H9 (cell line): Measurements from ENCODE around the gene AMER3. TPM values are rescaled to one million over a fixed set of nuclear protein-coding genes. Genes with fewer than 3 reads are reported as not detected.

Experiments used
- DNase-seq: peaks from one replicate; pipeline ENCODE4 v3.0.0-alpha.2; 2017
- H2AFZ ChIP-seq: one replicate; pipeline ENCODE4 v1.6.1; 2013; ENCODE audit warnings: mild to moderate bottlenecking, low read length, control low read depth, moderate library complexity
- H2AK5ac ChIP-seq: 2 replicates; pipeline ENCODE4 v1.6.1; 2013; ENCODE audit warnings: low read length, control low read depth, mixed read lengths; ENCODE audit not compliant: insufficient read length
- H2BK120ac ChIP-seq: one replicate; pipeline ENCODE4 v1.6.1; 2013; ENCODE audit warnings: low read depth, mild to moderate bottlenecking, low read length, control low read depth, inconsistent platforms; ENCODE audit not compliant: poor library complexity, severe bottlenecking
- H2BK12ac ChIP-seq: 2 replicates; pipeline ENCODE4 v1.6.1; 2013; ENCODE audit warnings: low read length, control low read depth, mixed read lengths, low read depth; ENCODE audit not compliant: insufficient read length
- H2BK15ac ChIP-seq: 2 replicates; pipeline ENCODE4 v1.6.1; 2013; ENCODE audit warnings: low read depth, low read length, control low read depth
- H2BK20ac ChIP-seq: one replicate; pipeline ENCODE4 v1.6.1; 2013; ENCODE audit warnings: low read depth, mild to moderate bottlenecking, low read length, control low read depth, inconsistent platforms; ENCODE audit not compliant: poor library complexity, severe bottlenecking
- H2BK5ac ChIP-seq: 2 replicates; pipeline ENCODE4 v1.6.1; 2013; ENCODE audit warnings: low read length, control low read depth, mixed read lengths; ENCODE audit not compliant: insufficient read length
- H3K14ac ChIP-seq: 2 replicates; pipeline ENCODE4 v1.6.1; 2013; ENCODE audit warnings: low read length, control low read depth; ENCODE audit not compliant: insufficient read depth
- H3K18ac ChIP-seq: 2 replicates; pipeline ENCODE4 v1.6.1; 2013; ENCODE audit warnings: low read depth, mild to moderate bottlenecking, mixed read lengths, low read length, control low read depth; ENCODE audit not compliant: insufficient read length
- H3K23ac ChIP-seq: 2 replicates; pipeline ENCODE4 v1.6.1; 2013; ENCODE audit warnings: low read length, control low read depth, mixed read lengths, low read depth; ENCODE audit not compliant: insufficient read length
- H3K23me2 ChIP-seq: 2 replicates; pipeline ENCODE4 v1.6.1; 2013; ENCODE audit warnings: low read depth, mild to moderate bottlenecking, mixed read lengths, low read length, control low read depth; ENCODE audit not compliant: insufficient read length, poor library complexity, severe bottlenecking
- H3K27ac ChIP-seq: 2 replicates; pipeline ENCODE4 v1.5.1; 2013; ENCODE audit warnings: low read length, control low read depth, mixed read lengths, low read depth; ENCODE audit not compliant: insufficient read length
- H3K27me3 ChIP-seq: 2 replicates; pipeline ENCODE4 v1.6.1; 2013; ENCODE audit warnings: low read length, control low read depth, inconsistent platforms; ENCODE audit not compliant: insufficient read depth
- H3K4ac ChIP-seq: 2 replicates; pipeline ENCODE4 v1.6.1; 2013; ENCODE audit warnings: low read depth, mild to moderate bottlenecking, control low read depth, inconsistent platforms, low read length, moderate library complexity
- H3K4me1 ChIP-seq: 2 replicates; pipeline ENCODE4 v1.6.1; 2013; ENCODE audit warnings: low read length, control low read depth, inconsistent platforms; ENCODE audit not compliant: insufficient read depth
- H3K4me2 ChIP-seq: 2 replicates; pipeline ENCODE4 v1.6.1; 2013; ENCODE audit warnings: low read length, control low read depth, mixed read lengths; ENCODE audit not compliant: insufficient read length, insufficient read depth
- H3K56ac ChIP-seq: 2 replicates; pipeline ENCODE4 v1.6.1; 2013; ENCODE audit warnings: low read depth, mild to moderate bottlenecking, mixed read lengths, low read length, control low read depth; ENCODE audit not compliant: insufficient read length
- H3K79me1 ChIP-seq: 2 replicates; pipeline ENCODE4 v1.6.1; 2013; ENCODE audit warnings: low read depth, mild to moderate bottlenecking, moderate library complexity, low read length, control low read depth, inconsistent platforms; ENCODE audit not compliant: insufficient read depth, poor library complexity, severe bottlenecking
- H3K79me2 ChIP-seq: 2 replicates; pipeline ENCODE4 v1.6.1; 2013; ENCODE audit warnings: low read length, control low read depth, inconsistent platforms; ENCODE audit not compliant: insufficient read depth
- H3K9ac ChIP-seq: 2 replicates; pipeline ENCODE4 v1.6.1; 2013; ENCODE audit warnings: low read length, control low read depth, mixed read lengths; ENCODE audit not compliant: insufficient read length; ENCODE audit errors: extremely low read depth
- H3K9me3 ChIP-seq: one replicate; pipeline ENCODE4 v1.6.1; 2013; ENCODE audit warnings: low read depth, low read length, inconsistent platforms; ENCODE audit not compliant: control insufficient read depth
- H3T11ph ChIP-seq: one replicate; pipeline ENCODE4 v1.6.1; 2013; ENCODE audit warnings: mild to moderate bottlenecking, low read length, control low read depth, inconsistent platforms
- H4K20me1 ChIP-seq: one replicate; pipeline ENCODE4 v1.6.1; 2013; ENCODE audit not compliant: control insufficient read depth, insufficient read length, insufficient read depth
- H4K5ac ChIP-seq: 2 replicates; pipeline ENCODE4 v1.6.1; 2013; ENCODE audit warnings: low read depth, mild to moderate bottlenecking, mixed read lengths, low read length, control low read depth; ENCODE audit not compliant: insufficient read length
- H4K8ac ChIP-seq: replicated peaks from 2 replicates; pipeline ENCODE4 v1.6.1; 2013; ENCODE audit warnings: low read length, control low read depth, mixed read lengths, low read depth; ENCODE audit not compliant: insufficient read length
- H4K91ac ChIP-seq: 2 replicates; pipeline ENCODE4 v1.6.1; 2013; ENCODE audit warnings: low read depth, mild to moderate bottlenecking, moderate library complexity, mixed read lengths, low read length, control low read depth; ENCODE audit not compliant: insufficient read length
- H3K27ac Mint-ChIP-seq, 3 experiments: 2 replicates in 2 of 3; 3 replicates in 1 of 3; pipeline ENCODE4 v1.8.0; 2020 to 2021; ENCODE audit warnings: mixed read lengths in 3 of 3, mild to moderate bottlenecking in 1 of 3, moderate library complexity in 1 of 3
- H3K27me3 Mint-ChIP-seq: 2 replicates; pipeline ENCODE4 v1.8.0; 2021; ENCODE audit warnings: low read depth, mild to moderate bottlenecking, moderate library complexity, mixed read lengths
- H3K36me3 Mint-ChIP-seq, 3 experiments: 2 replicates in 2 of 3; 3 replicates in 1 of 3; pipeline ENCODE4 v1.8.0; 2020 to 2021; ENCODE audit warnings: low read depth in 3 of 3, mixed read lengths in 3 of 3; ENCODE audit not compliant: insufficient read depth in 1 of 3
- H3K4me1 Mint-ChIP-seq, 2 experiments: 2 replicates each; pipeline ENCODE4 v1.8.0; 2020; ENCODE audit warnings: mixed read lengths in 2 of 2
- H3K4me3 Mint-ChIP-seq, 2 experiments: 2 replicates in 1 of 2; 3 replicates in 1 of 2; pipeline ENCODE4 v1.8.0; 2020 to 2021; ENCODE audit warnings: mild to moderate bottlenecking in 2 of 2, mixed read lengths in 2 of 2, moderate library complexity in 1 of 2
- H3K9me3 Mint-ChIP-seq, 2 experiments: 2 replicates in 1 of 2; 3 replicates in 1 of 2; pipeline ENCODE4 v1.8.0; 2020; ENCODE audit warnings: mild to moderate bottlenecking in 2 of 2, mixed read lengths in 2 of 2, moderate library complexity in 1 of 2
- CTCF ChIP-seq: fragments of 200-600 bp; sonication (generic); conservative IDR thresholded peaks from 3 replicates; pipeline ENCODE4 v1.8.0; 2021; ENCODE audit warnings: antibody characterized with exemption, mild to moderate bottlenecking
- WGBS: extraction: QIAGEN DNeasy Blood & Tissue Kit; methylation state at CpG from one replicate; pipeline ENCODE4 v1.1.7; 2013; ENCODE audit warnings: missing lambda C conversion rate, low lambda C conversion rate, mixed read lengths; ENCODE audit not compliant: insufficient read length; ENCODE audit errors: extremely low coverage; 5-methylcytosine and 5-hydroxymethylcytosine counted together
- total RNA-seq: library from RNA; stranded (reverse); gene quantifications from 2 replicates; pipeline ENCODE4 v1.2.1, GENCODE V29; 2021

The AMER3 gene
- total RNA-seq, 1 experiment from 2014 or later, result 0.59 TPM

- Histone ChIP-seq H3K9me3 (no peaks in the 10 kb centered on the region), H3K79me2 (no peaks in the 10 kb centered on the region), H2BK20ac (no peak overlapping the region), H2AK5ac (no peak overlapping the region), H3K14ac (no peak overlapping the region), H4K8ac (no peak overlapping the region), H2BK15ac (no peak overlapping the region), H3K4me1 (no peaks in the 10 kb centered on the region), H3K56ac (no peak overlapping the region), H3K18ac (no peak overlapping the region), H3K27ac (no peak overlapping the region), H4K20me1 (no peaks in the 10 kb centered on the region), H2BK5ac (no peak overlapping the region), H3K23ac (no peak overlapping the region), H2BK12ac (no peak overlapping the region), H2AFZ (no peak overlapping the region), H3K23me2 (peaks cover 12% of the 10 kb centered on the region), H4K91ac (no peak overlapping the region), H4K5ac (no peak overlapping the region), H2BK120ac (no peak overlapping the region), H3K79me1 (no peaks in the 10 kb centered on the region), H3K9ac (no peak overlapping the region), H3K27me3 (no peaks in the 10 kb centered on the region; the same call in 1 of the 2 replicates), H3K4me2 (peak overlapping the region; percentile 89), H3K4ac (no peak overlapping the region), H3T11ph (no peak overlapping the region)
- Mint-ChIP-seq H3K4me3 (peak overlapping the region; percentile 58 to 79), H3K27ac (peak overlapping the region in 1 of 3 experiments; percentile 22; a peak in 1 of 7 replicates), H3K27me3 (peaks cover 18% of the 10 kb centered on the region), H3K36me3 (no peaks in the 10 kb centered on the region), H3K4me1 (peaks cover 24 to 29% of the 10 kb centered on the region in 2 experiments), H3K9me3 (no peaks in the 10 kb centered on the region)
- peak; percentile 76 for TF ChIP-seq CTCF
- no CpG with 5 or more reads among the region's 96 CpGs for WGBS
- DNase-seq, result peak; percentile 92
These were observed 42.4 kb downstream of the AMER3 start for GRCh38 chr2:130797493-130798435.
